Chondrocyte (in vitro differentiated cells): ENCODE data around the gene KRTAP21-1. TPM values are rescaled to one million over a fixed set of nuclear protein-coding genes. Genes with fewer than 3 reads are reported as not detected.

Source experiments
- DNase-seq: peaks from one replicate; pipeline ENCODE4 v3.0.0; 2021; ENCODE audit warnings: mixed read lengths, low spot score
- H3K27ac Mint-ChIP-seq: one replicate; pipeline ENCODE4 v1.8.0; 2021; ENCODE audit warnings: mild to moderate bottlenecking, moderate library complexity, mixed read lengths; ENCODE audit not compliant: unreplicated experiment
- H3K27me3 Mint-ChIP-seq: 2 replicates; pipeline ENCODE4 v1.8.0; 2021; ENCODE audit warnings: low read depth, mixed read lengths
- H3K36me3 Mint-ChIP-seq: 2 replicates; pipeline ENCODE4 v1.8.0; 2021; ENCODE audit warnings: low read depth, mixed read lengths
- H3K4me1 Mint-ChIP-seq: 2 replicates; pipeline ENCODE4 v1.8.0; 2021; ENCODE audit warnings: low read depth, mild to moderate bottlenecking, mixed read lengths
- H3K4me3 Mint-ChIP-seq: one replicate; pipeline ENCODE4 v1.8.0; 2021; ENCODE audit warnings: mild to moderate bottlenecking, moderate library complexity, mixed read lengths; ENCODE audit not compliant: unreplicated experiment
- H3K9me3 Mint-ChIP-seq: 2 replicates; pipeline ENCODE4 v1.8.0; 2021; ENCODE audit warnings: low read depth, mixed read lengths
- CTCF ChIP-seq: fragments of 200-600 bp; sonication (generic); IDR thresholded peaks from 2 replicates; pipeline ENCODE4 v1.5.0; 2021; ENCODE audit warnings: antibody characterized with exemption, mild to moderate bottlenecking, moderate library complexity
- total RNA-seq: library from RNA; stranded (reverse); gene quantifications from 3 replicates; pipeline ENCODE4 v1.2.1, GENCODE V29; 2021

Gene KRTAP21-1
- total RNA-seq, 1 donor from 2014 or later: not detected

- TF ChIP-seq CTCF: no peak
- Mint-ChIP-seq H3K27me3 (no peaks in the 10 kb centered on the region), H3K4me1 (no peaks in the 10 kb centered on the region), H3K27ac (no peak overlapping the region), H3K36me3 (no peaks in the 10 kb centered on the region), H3K9me3 (peaks cover 13% of the 10 kb centered on the region), H3K4me3 (no peak overlapping the region)
- DNase-seq: no peak
These were observed 40.8 kb downstream of the KRTAP21-1 start for GRCh38 chr21:30714456-30714855.

- H3K4me1 Mint-ChIP-seq: no peaks in the 10 kb centered on the region
- no peak overlapping the region for H3K27ac Mint-ChIP-seq
- no peak overlapping the region for H3K4me3 Mint-ChIP-seq
- no peak for DNase-seq
- TF ChIP-seq CTCF: no peak
- H3K36me3 Mint-ChIP-seq: no peaks in the 10 kb centered on the region
- peaks cover 13% of the 10 kb centered on the region for H3K9me3 Mint-ChIP-seq
- no peaks in the 10 kb centered on the region for H3K27me3 Mint-ChIP-seq
These were observed 41.5 kb downstream of the KRTAP21-1 start for GRCh38 chr21:30713766-30714165.

- no peaks in the 10 kb centered on the region for H3K27me3 Mint-ChIP-seq
- H3K9me3 Mint-ChIP-seq: peaks cover 23% of the 10 kb centered on the region
- no peak overlapping the region for H3K27ac Mint-ChIP-seq
- no peak for TF ChIP-seq CTCF
- no peak overlapping the region for H3K4me3 Mint-ChIP-seq
- no peak for DNase-seq
- H3K4me1 Mint-ChIP-seq: no peaks in the 10 kb centered on the region
- no peaks in the 10 kb centered on the region for H3K36me3 Mint-ChIP-seq
These were observed 44.7 kb downstream of the KRTAP21-1 start for GRCh38 chr21:30710499-30710898.

GRCh38 chr21:30707409-30707808 is 47.8 kb downstream of the KRTAP21-1 start:
- DNase-seq: no peak
- Mint-ChIP-seq H3K27ac (no peak overlapping the region), H3K36me3 (no peaks in the 10 kb centered on the region), H3K9me3 (peaks cover 28% of the 10 kb centered on the region), H3K4me3 (no peak overlapping the region), H3K27me3 (no peaks in the 10 kb centered on the region), H3K4me1 (no peaks in the 10 kb centered on the region)
- TF ChIP-seq CTCF: no peak

Other genes starting within 250 kb of the KRTAP21-1 start
- not detected in 3 replicates for gene KRTAP19-6, start 213.6 kb downstream of the KRTAP21-1 start, total RNA-seq
- gene KRTAP19-7, start 194.1 kb downstream of the KRTAP21-1 start, total RNA-seq: not detected in 3 replicates
- gene KRTAP22-2, start 165.0 kb downstream of the KRTAP21-1 start, total RNA-seq: not detected in 3 replicates
- gene KRTAP6-3, start 163.0 kb downstream of the KRTAP21-1 start, total RNA-seq: not detected in 3 replicates
- not detected in 3 replicates for gene KRTAP6-2, start 156.5 kb downstream of the KRTAP21-1 start, total RNA-seq
- not detected in 3 replicates for gene KRTAP22-1, start 154.3 kb downstream of the KRTAP21-1 start, total RNA-seq
- gene KRTAP6-1, start 141.5 kb downstream of the KRTAP21-1 start, total RNA-seq: not detected in 3 replicates
- not detected in 3 replicates for gene KRTAP20-1, start 139.0 kb downstream of the KRTAP21-1 start, total RNA-seq
- gene KRTAP20-4, start 134.8 kb downstream of the KRTAP21-1 start, total RNA-seq: not detected in 3 replicates
- gene KRTAP20-2, start 120.2 kb downstream of the KRTAP21-1 start, total RNA-seq: not detected in 3 replicates
- gene KRTAP20-3, start 112.6 kb downstream of the KRTAP21-1 start, total RNA-seq: not detected in 3 replicates
- not detected in 3 replicates for gene KRTAP21-3, start 36.7 kb downstream of the KRTAP21-1 start, total RNA-seq
- gene KRTAP21-2, start 8.2 kb downstream of the KRTAP21-1 start, total RNA-seq: not detected in 3 replicates
- gene KRTAP8-1, start 57.8 kb upstream of the KRTAP21-1 start, total RNA-seq: not detected in 3 replicates
- not detected in 3 replicates for gene KRTAP7-1, start 74.3 kb upstream of the KRTAP21-1 start, total RNA-seq
- gene KRTAP11-1, start 126.2 kb upstream of the KRTAP21-1 start, total RNA-seq: not detected in 3 replicates